Measurements from ENCODE around the gene FAM151A. TPM values are rescaled to one million over a fixed set of nuclear protein-coding genes. Genes with fewer than 3 reads are reported as not detected.
A peak's percentile ranks its signal among the peaks of the same experiment; 100 is the strongest.

FAM151A gene
- total RNA-seq, 3 donors from 2014 or later, result 5.7 to 25.1 (median 19.2) TPM

DNA sequence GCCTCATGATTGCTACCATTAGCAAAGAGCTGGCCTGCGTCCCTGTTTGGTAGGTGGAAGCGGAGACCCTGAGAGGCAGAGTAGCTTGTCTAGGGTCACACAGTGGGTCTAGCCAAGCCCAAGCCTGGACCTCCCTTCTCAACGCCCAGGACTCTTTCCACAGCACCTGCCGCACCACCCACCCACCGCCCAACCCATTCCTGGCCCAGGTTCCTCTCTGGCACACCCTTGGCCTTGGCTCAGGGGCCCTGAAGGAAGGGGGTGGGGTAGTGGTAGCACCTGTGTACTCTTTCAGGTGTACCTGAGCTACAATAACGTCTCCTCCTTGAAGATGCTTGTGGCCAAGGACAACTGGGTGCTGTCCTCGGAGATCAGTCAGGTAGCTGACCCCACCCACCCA is 19.3 kb downstream of the FAM151A start:
- H3K4me1 ChIP-seq (ENCODE audit: low read depth), result no peaks in the 10 kb centered on the region
- H3K4me3 ChIP-seq, result no peak overlapping the region
- H3K36me3 ChIP-seq (ENCODE audit: low read depth), result no peaks in the 10 kb centered on the region
- ATAC-seq (peak; percentile 81), DNase-seq (peak; percentile 80 to 85 (median 81))
- intact Hi-C loops (cut with DNase I, micrococcal nuclease), result no loop called here
- H3K9me3 ChIP-seq, result no peaks in the 10 kb centered on the region
- no peak for TF ChIP-seq CTCF (IDR thresholded peaks at IDR 0.05)

GRCh38 chr1:54603241-54603640 is 20.1 kb downstream of the FAM151A start:
- TF ChIP-seq CTCF (IDR thresholded peaks at IDR 0.05), result no peak
- Histone ChIP-seq H3K36me3 (ENCODE audit: low read depth) (no peaks in the 10 kb centered on the region), H3K4me1 (ENCODE audit: low read depth) (no peaks in the 10 kb centered on the region), H3K4me3 (no peak overlapping the region), H3K9me3 (no peaks in the 10 kb centered on the region)
- intact Hi-C loops (cut with DNase I, micrococcal nuclease), result no loop called here
- no peak for DNase-seq
- no peak for ATAC-seq

DNA sequence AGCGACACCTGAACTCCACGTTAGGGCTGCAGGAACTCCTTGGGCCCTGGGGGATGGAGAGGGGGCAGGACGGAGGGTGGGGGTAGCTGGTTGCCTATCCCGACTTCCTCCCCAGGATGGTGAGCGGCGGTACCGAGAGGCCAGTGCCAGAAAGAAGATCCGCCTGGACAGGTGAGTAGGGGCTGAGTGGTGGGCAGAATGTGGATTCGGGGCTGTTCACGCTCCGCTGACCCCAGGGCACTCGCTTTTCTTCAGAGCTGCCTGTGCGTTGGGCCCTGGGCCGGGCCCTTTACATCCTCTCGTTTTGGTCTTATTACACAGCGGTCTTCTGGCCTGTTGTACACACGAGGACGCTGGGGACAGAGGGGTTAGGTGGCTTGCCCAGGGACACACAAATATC is 20.8 kb downstream of the FAM151A start:
- intact Hi-C loops (cut with DNase I, micrococcal nuclease), result no loop called here
- DNase-seq (peak in 1 of 3 donors; percentile 14), ATAC-seq (no peak)
- no peak overlapping the region for H3K4me3 ChIP-seq
- H3K36me3 ChIP-seq (ENCODE audit: low read depth), result no peaks in the 10 kb centered on the region
- TF ChIP-seq CTCF (IDR thresholded peaks at IDR 0.05), result no peak
- no peaks in the 10 kb centered on the region for H3K4me1 ChIP-seq (ENCODE audit: low read depth)
- H3K9me3 ChIP-seq, result no peaks in the 10 kb centered on the region

DNA sequence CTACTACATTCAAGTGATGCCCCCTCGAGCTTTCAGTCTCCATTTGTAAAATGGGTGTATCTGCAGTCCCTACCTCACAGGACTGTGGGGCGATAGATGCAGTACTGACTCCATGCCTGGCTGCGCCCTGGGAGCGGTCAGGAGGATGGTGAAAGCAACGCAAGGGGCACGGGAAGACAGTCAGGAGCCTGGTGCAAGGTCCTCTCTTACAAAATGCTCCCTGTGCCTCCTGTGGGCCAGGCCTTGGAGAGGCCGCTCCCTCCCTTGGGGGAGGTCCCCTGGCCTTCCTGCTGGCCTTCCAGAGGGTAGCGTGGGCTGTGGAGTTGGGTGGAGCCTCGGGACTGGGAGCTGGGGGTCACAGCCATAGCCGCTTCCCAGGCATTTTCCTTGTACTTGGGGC is 21.6 kb downstream of the FAM151A start:
- H3K4me3 ChIP-seq, result no peak overlapping the region
- no peak for TF ChIP-seq CTCF (IDR thresholded peaks at IDR 0.05)
- intact Hi-C loops (cut with DNase I, micrococcal nuclease), result no loop called here
- H3K9me3 ChIP-seq, result no peaks in the 10 kb centered on the region
- H3K4me1 ChIP-seq (ENCODE audit: low read depth), result no peaks in the 10 kb centered on the region
- DNase-seq (no peak), ATAC-seq (no peak)
- no peaks in the 10 kb centered on the region for H3K36me3 ChIP-seq (ENCODE audit: low read depth)

GRCh38 chr1:54600947-54601721 is 22.2 kb downstream of the FAM151A start:
- DNase-seq (no peak), ATAC-seq (no peak)
- no peak for TF ChIP-seq CTCF (IDR thresholded peaks at IDR 0.05)
- intact Hi-C loops (cut with DNase I, micrococcal nuclease), result no loop called here
- Histone ChIP-seq H3K4me1 (ENCODE audit: low read depth) (no peaks in the 10 kb centered on the region), H3K4me3 (no peak overlapping the region), H3K9me3 (no peaks in the 10 kb centered on the region), H3K36me3 (ENCODE audit: low read depth) (no peaks in the 10 kb centered on the region)

Data from mucosa of descending colon (tissue), 3 donors.